ENCODE data around the gene ZBTB20. TPM values are rescaled to one million over a fixed set of nuclear protein-coding genes. Genes with fewer than 3 reads are reported as not detected.

Gene ZBTB20
- total and polyA plus RNA-seq, 10 of the 15 experiments (the other 5 are each of a cell fraction or from before 2014, with no cell fraction given), result 0.20 to 5.5 (median 2.2) TPM

DNA sequence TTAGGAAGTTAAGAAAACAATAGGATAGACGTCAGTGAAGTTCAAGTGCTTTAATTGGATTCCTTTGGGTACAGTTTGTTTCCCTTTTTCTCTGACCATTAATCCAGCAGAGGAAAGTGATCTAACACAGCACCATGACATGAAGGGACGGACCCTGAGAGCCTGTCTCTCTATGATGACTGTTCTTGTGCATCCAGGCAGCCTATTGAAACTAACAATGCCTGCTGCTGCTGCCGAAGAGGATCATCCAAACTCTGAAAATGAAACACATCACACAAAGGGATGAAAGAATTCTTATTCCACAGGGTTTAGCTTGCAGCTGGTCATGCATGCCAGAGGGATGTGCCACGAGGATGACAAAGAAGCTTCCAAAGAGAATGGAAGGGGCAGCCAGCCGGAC, 75.5 kb downstream of the ZBTB20 start:
- ChIA-PET CTCF (interaction anchor here (1.5 kb wide), 1 partner anchor 13 kb away, joined by 3 read pairs; no protein-coding TSS in a partner anchor), RAD21 (ENCODE audit: unreplicated experiment) (no interaction called here), SMC1A (ENCODE audit: uncharacterized antibody, unreplicated experiment) (interaction anchor here (1.0 to 1.3 kb wide), 2 partner anchors 19 to 20 kb away, joined by 3 to 4 read pairs; no protein-coding TSS in a partner anchor), POLR2A (no interaction called here)
- Histone ChIP-seq H2AFZ (ENCODE audit: control insufficient read depth, low read depth, low read length) (no peak overlapping the region), H3K4me1 (ENCODE audit: control insufficient read depth, insufficient read depth, low read length) (no peaks in the 10 kb centered on the region), H4K20me1 (ENCODE audit: control insufficient read depth, insufficient read depth) (no peaks in the 10 kb centered on the region), H3K9me3 (replicated peaks; ENCODE audit: control insufficient read depth, insufficient read depth, low read length) (no peaks in the 10 kb centered on the region; the same call in 1 of the 3 replicates), H3K79me2 (ENCODE audit: control insufficient read depth, insufficient read depth, low read length) (no peaks in the 10 kb centered on the region), H3K4me3 (no peak overlapping the region), H3K4me2 (ENCODE audit: control insufficient read depth, insufficient read depth) (no peak overlapping the region), H3K9ac (ENCODE audit: control insufficient read depth, insufficient read depth, low read length) (no peak overlapping the region), H3K36me3 (ENCODE audit: control insufficient read depth in 2 of 2, insufficient read depth in 2 of 2, low read length in 1 of 2) (no peaks in the 10 kb centered on the region), H3K27ac (ENCODE audit: control insufficient read depth, insufficient read depth) (no peak overlapping the region), H3K27me3 (replicated peaks in 1 of 2; ENCODE audit: control insufficient read depth in 2 of 2, insufficient read depth in 2 of 2, low read length in 1 of 2) (no peaks in the 10 kb centered on the region)
- DNase-seq (ENCODE audit: low read depth, low spot score) (no peak), FAIRE-seq (no peak), ATAC-seq (no peak)
- 83% methylated on average over 5 of the region's 5 CpGs for WGBS (ENCODE audit: insufficient coverage, insufficient replicate concordance, low lambda C conversion rate, missing lambda C conversion rate)
- in situ Hi-C loops (cut with MboI), result no loop called here
- BruUV-seq (replicated peaks), result no TSS peak
- intact Hi-C loops (cut with micrococcal nuclease; ENCODE audit: unreplicated experiment), result no loop called here
- TF ChIP-seq POLR2AphosphoS2 (IDR thresholded peaks at IDR 0.05; ENCODE audit: low read depth, low read length) (no peak), HDGF (IDR thresholded peaks at IDR 0.05) (no peak), FOS (IDR thresholded peaks at IDR 0.05; ENCODE audit: borderline replicate concordance, extremely low read depth, insufficient read length) (no peak), EP300 (IDR thresholded peaks at IDR 0.05; ENCODE audit: borderline replicate concordance in 1 of 2, control insufficient read depth in 1 of 2, low read depth in 2 of 2, low read length in 2 of 2) (no peak), DPF2 (IDR thresholded peaks at IDR 0.05) (no peak), NFYB (IDR thresholded peaks at IDR 0.05; ENCODE audit: insufficient read depth, low read depth, low read length) (no peak), STAT1 (conservative IDR thresholded peaks at IDR 0.05) (no peak), JUNB (IDR thresholded peaks at IDR 0.05) (no peak)
- TF ChIP-seq, protein P1, sequence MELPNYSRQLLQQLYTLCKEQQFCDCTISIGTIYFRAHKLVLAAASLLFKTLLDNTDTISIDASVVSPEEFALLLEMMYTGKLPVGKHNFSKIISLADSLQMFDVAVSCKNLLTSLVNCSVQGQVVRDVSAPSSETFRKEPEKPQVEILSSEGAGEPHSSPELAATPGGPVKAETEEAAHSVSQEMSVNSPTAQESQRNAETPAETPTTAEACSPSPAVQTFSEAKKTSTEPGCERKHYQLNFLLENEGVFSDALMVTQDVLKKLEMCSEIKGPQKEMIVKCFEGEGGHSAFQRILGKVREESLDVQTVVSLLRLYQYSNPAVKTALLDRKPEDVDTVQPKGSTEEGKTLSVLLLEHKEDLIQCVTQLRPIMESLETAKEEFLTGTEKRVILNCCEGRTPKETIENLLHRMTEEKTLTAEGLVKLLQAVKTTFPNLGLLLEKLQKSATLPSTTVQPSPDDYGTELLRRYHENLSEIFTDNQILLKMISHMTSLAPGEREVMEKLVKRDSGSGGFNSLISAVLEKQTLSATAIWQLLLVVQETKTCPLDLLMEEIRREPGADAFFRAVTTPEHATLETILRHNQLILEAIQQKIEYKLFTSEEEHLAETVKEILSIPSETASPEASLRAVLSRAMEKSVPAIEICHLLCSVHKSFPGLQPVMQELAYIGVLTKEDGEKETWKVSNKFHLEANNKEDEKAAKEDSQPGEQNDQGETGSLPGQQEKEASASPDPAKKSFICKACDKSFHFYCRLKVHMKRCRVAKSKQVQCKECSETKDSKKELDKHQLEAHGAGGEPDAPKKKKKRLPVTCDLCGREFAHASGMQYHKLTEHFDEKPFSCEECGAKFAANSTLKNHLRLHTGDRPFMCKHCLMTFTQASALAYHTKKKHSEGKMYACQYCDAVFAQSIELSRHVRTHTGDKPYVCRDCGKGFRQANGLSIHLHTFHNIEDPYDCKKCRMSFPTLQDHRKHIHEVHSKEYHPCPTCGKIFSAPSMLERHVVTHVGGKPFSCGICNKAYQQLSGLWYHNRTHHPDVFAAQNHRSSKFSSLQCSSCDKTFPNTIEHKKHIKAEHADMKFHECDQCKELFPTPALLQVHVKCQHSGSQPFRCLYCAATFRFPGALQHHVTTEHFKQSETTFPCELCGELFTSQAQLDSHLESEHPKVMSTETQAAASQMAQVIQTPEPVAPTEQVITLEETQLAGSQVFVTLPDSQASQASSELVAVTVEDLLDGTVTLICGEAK (IDR thresholded peaks at IDR 0.05; ENCODE audit: borderline replicate concordance), result no peak
- TF ChIP-seq, protein P2, sequence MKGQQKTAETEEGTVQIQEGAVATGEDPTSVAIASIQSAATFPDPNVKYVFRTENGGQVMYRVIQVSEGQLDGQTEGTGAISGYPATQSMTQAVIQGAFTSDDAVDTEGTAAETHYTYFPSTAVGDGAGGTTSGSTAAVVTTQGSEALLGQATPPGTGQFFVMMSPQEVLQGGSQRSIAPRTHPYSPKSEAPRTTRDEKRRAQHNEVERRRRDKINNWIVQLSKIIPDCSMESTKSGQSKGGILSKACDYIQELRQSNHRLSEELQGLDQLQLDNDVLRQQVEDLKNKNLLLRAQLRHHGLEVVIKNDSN (IDR thresholded peaks at IDR 0.05; ENCODE audit: borderline replicate concordance, extremely low read length, insufficient read depth, low read depth, low read length), result no peak
- TF ChIP-seq, protein P3, sequence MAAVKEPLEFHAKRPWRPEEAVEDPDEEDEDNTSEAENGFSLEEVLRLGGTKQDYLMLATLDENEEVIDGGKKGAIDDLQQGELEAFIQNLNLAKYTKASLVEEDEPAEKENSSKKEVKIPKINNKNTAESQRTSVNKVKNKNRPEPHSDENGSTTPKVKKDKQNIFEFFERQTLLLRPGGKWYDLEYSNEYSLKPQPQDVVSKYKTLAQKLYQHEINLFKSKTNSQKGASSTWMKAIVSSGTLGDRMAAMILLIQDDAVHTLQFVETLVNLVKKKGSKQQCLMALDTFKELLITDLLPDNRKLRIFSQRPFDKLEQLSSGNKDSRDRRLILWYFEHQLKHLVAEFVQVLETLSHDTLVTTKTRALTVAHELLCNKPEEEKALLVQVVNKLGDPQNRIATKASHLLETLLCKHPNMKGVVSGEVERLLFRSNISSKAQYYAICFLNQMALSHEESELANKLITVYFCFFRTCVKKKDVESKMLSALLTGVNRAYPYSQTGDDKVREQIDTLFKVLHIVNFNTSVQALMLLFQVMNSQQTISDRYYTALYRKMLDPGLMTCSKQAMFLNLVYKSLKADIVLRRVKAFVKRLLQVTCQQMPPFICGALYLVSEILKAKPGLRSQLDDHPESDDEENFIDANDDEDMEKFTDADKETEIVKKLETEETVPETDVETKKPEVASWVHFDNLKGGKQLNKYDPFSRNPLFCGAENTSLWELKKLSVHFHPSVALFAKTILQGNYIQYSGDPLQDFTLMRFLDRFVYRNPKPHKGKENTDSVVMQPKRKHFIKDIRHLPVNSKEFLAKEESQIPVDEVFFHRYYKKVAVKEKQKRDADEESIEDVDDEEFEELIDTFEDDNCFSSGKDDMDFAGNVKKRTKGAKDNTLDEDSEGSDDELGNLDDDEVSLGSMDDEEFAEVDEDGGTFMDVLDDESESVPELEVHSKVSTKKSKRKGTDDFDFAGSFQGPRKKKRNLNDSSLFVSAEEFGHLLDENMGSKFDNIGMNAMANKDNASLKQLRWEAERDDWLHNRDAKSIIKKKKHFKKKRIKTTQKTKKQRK (IDR thresholded peaks at IDR 0.05; ENCODE audit: low read depth, low read length), result no peak
- TF ChIP-seq, protein P4, sequence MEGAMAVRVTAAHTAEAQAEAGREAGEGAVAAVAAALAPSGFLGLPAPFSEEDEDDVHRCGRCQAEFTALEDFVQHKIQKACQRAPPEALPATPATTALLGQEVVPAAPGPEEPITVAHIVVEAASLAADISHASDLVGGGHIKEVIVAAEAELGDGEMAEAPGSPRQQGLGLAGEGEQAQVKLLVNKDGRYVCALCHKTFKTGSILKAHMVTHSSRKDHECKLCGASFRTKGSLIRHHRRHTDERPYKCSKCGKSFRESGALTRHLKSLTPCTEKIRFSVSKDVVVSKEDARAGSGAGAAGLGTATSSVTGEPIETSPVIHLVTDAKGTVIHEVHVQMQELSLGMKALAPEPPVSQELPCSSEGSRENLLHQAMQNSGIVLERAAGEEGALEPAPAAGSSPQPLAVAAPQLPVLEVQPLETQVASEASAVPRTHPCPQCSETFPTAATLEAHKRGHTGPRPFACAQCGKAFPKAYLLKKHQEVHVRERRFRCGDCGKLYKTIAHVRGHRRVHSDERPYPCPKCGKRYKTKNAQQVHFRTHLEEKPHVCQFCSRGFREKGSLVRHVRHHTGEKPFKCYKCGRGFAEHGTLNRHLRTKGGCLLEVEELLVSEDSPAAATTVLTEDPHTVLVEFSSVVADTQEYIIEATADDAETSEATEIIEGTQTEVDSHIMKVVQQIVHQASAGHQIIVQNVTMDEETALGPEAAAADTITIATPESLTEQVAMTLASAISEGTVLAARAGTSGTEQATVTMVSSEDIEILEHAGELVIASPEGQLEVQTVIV (IDR thresholded peaks at IDR 0.05; ENCODE audit: borderline replicate concordance, partially characterized antibody), result no peak
